Measurements from ENCODE around the gene PCDHA8. TPM values are rescaled to one million over a fixed set of nuclear protein-coding genes. Genes with fewer than 3 reads are reported as not detected.
"Not testable (repeated sequence)": the region's sequence is repeated elsewhere in the genome, so short reads cannot be mapped to it uniquely, and the experiment has no call there.

Gene PCDHA8
- polyA plus RNA-seq, 1 donor (not counting 4 experiments of a cell fraction or from before 2014, with no cell fraction given), result not detected

GRCh38 chr5:140800816-140801493 is 40.0 kb upstream of the PCDHA8 start, which contains the start of gene PCDHA3:
Gene PCDHA3 (plus strand): TSS chr5:140801057.
- Histone ChIP-seq H3K4me3 (ENCODE audit: control insufficient read depth in 2 of 3, extremely low read depth in 1 of 3, insufficient read depth in 2 of 3, low read depth in 1 of 3, low read length in 3 of 3) (no peak within 1 kb of the TSS), H3K9ac (ENCODE audit: control insufficient read depth, extremely low read depth, insufficient read depth, low read length) (no peak within 1 kb of the TSS), H4K20me1 (ENCODE audit: control insufficient read depth, extremely low read depth, insufficient read depth, low read length) (no peaks in the 10 kb centered on the region), H3K79me2 (ENCODE audit: control insufficient read depth, insufficient read depth, low read length) (no peaks in the 10 kb centered on the region), H3K36me3 (ENCODE audit: control insufficient read depth in 2 of 2, extremely low read depth in 1 of 2, insufficient read depth in 2 of 2, low read length in 2 of 2) (no peaks in the 10 kb centered on the region), H3K9me1 (ENCODE audit: control insufficient read depth, extremely low read depth, insufficient read depth, low read length) (no peaks in the 10 kb centered on the region), H3K27me3 (ENCODE audit: control insufficient read depth, extremely low read depth, insufficient read depth, low read length) (no peaks in the 10 kb centered on the region), H3K4me1 (ENCODE audit: control insufficient read depth, extremely low read depth, insufficient read depth, low read length) (no peaks in the 10 kb centered on the region), H3K27ac (ENCODE audit: control insufficient read depth, insufficient read depth, low read length) (no peak within 1 kb of the TSS), H2AFZ (ENCODE audit: control insufficient read depth, low read length) (no peak within 1 kb of the TSS), H3K4me2 (ENCODE audit: control insufficient read depth, extremely low read depth, insufficient read depth, low read depth, low read length) (no peak within 1 kb of the TSS), H3K9me3 (ENCODE audit: control insufficient read depth, low read depth, low read length) (peaks cover 15% of the 10 kb centered on the region)
- dilution Hi-C loops (cut with MboI; ENCODE audit: extremely low pct_ligation_motif_present, low sequenced_read_pairs), result no loop called here
- TF ChIP-seq CTCF (optimal IDR thresholded peaks at IDR 0.05 in 1 of 3, IDR thresholded peaks at IDR 0.05 in 1 of 3, conservative IDR thresholded peaks at IDR 0.05 in 1 of 3; ENCODE audit: extremely low read depth in 1 of 3, insufficient read depth in 2 of 3, low read length in 3 of 3), result peak in 1 of 3 experiments; percentile 7
- no peak for TF ChIP-seq EZH2 (IDR thresholded peaks at IDR 0.05; ENCODE audit: low read length)
- FAIRE-seq (no peak), DNase-seq (ENCODE audit: low read depth, low spot score) (no peak)

- H3K9me1 ChIP-seq (ENCODE audit: control insufficient read depth, extremely low read depth, insufficient read depth, low read length), result no peaks in the 10 kb centered on the region
- H3K27me3 ChIP-seq (ENCODE audit: control insufficient read depth, extremely low read depth, insufficient read depth, low read length), result no peaks in the 10 kb centered on the region
- peaks cover 12% of the 10 kb centered on the region for H3K9me3 ChIP-seq (ENCODE audit: control insufficient read depth, low read depth, low read length)
- H2AFZ ChIP-seq (ENCODE audit: control insufficient read depth, low read length), result no peak overlapping the region
- no peak overlapping the region for H3K9ac ChIP-seq (ENCODE audit: control insufficient read depth, extremely low read depth, insufficient read depth, low read length)
- TF ChIP-seq EZH2 (IDR thresholded peaks at IDR 0.05; ENCODE audit: low read length) (no peak), CTCF (optimal IDR thresholded peaks at IDR 0.05 in 1 of 3, IDR thresholded peaks at IDR 0.05 in 1 of 3, conservative IDR thresholded peaks at IDR 0.05 in 1 of 3; ENCODE audit: extremely low read depth in 1 of 3, insufficient read depth in 2 of 3, low read length in 3 of 3) (no peak)
- no peak overlapping the region for H3K4me3 ChIP-seq (ENCODE audit: control insufficient read depth in 2 of 3, extremely low read depth in 1 of 3, insufficient read depth in 2 of 3, low read depth in 1 of 3, low read length in 3 of 3)
- no peak overlapping the region for H3K4me2 ChIP-seq (ENCODE audit: control insufficient read depth, extremely low read depth, insufficient read depth, low read depth, low read length)
- no peak for DNase-seq (ENCODE audit: low read depth, low spot score)
- no peaks in the 10 kb centered on the region for H3K4me1 ChIP-seq (ENCODE audit: control insufficient read depth, extremely low read depth, insufficient read depth, low read length)
- no peak for FAIRE-seq
- no peaks in the 10 kb centered on the region for H4K20me1 ChIP-seq (ENCODE audit: control insufficient read depth, extremely low read depth, insufficient read depth, low read length)
- H3K36me3 ChIP-seq (ENCODE audit: control insufficient read depth in 2 of 2, extremely low read depth in 1 of 2, insufficient read depth in 2 of 2, low read length in 2 of 2), result no peaks in the 10 kb centered on the region
- dilution Hi-C loops (cut with MboI; ENCODE audit: extremely low pct_ligation_motif_present, low sequenced_read_pairs), result no loop called here
- no peak overlapping the region for H3K27ac ChIP-seq (ENCODE audit: control insufficient read depth, insufficient read depth, low read length)
- H3K79me2 ChIP-seq (ENCODE audit: control insufficient read depth, insufficient read depth, low read length), result no peaks in the 10 kb centered on the region
These were observed 39.5 kb upstream of the PCDHA8 start for GRCh38 chr5:140801494-140801841.

GRCh38 chr5:140802381-140802780 is 38.6 kb upstream of the PCDHA8 start:
- DNase-seq (ENCODE audit: low read depth, low spot score); H3K9me1 ChIP-seq (ENCODE audit: control insufficient read depth, extremely low read depth, insufficient read depth, low read length); dilution Hi-C loops (cut with MboI; ENCODE audit: extremely low pct_ligation_motif_present, low sequenced_read_pairs); H3K27me3 ChIP-seq (ENCODE audit: control insufficient read depth, extremely low read depth, insufficient read depth, low read length); H3K4me1 ChIP-seq (ENCODE audit: control insufficient read depth, extremely low read depth, insufficient read depth, low read length); H2AFZ ChIP-seq (ENCODE audit: control insufficient read depth, low read length); H4K20me1 ChIP-seq (ENCODE audit: control insufficient read depth, extremely low read depth, insufficient read depth, low read length); H3K27ac ChIP-seq (ENCODE audit: control insufficient read depth, insufficient read depth, low read length); H3K4me3 ChIP-seq (ENCODE audit: control insufficient read depth in 2 of 3, extremely low read depth in 1 of 3, insufficient read depth in 2 of 3, low read depth in 1 of 3, low read length in 3 of 3); H3K9me3 ChIP-seq (ENCODE audit: control insufficient read depth, low read depth, low read length); FAIRE-seq; H3K79me2 ChIP-seq (ENCODE audit: control insufficient read depth, insufficient read depth, low read length); H3K9ac ChIP-seq (ENCODE audit: control insufficient read depth, extremely low read depth, insufficient read depth, low read length); H3K36me3 ChIP-seq (ENCODE audit: control insufficient read depth in 2 of 2, extremely low read depth in 1 of 2, insufficient read depth in 2 of 2, low read length in 2 of 2); H3K4me2 ChIP-seq (ENCODE audit: control insufficient read depth, extremely low read depth, insufficient read depth, low read depth, low read length): not testable (repeated sequence)

Data from keratinocyte (primary cell).